Ureter (tissue), 1 donor: ENCODE data around the gene ANG. TPM values are rescaled to one million over a fixed set of nuclear protein-coding genes. Genes with fewer than 3 reads are reported as not detected.

Experiments
- DNase-seq: peaks from one replicate; pipeline ENCODE4 v3.0.0-alpha.2; 2020; ENCODE audit warnings: low spot score
- total RNA-seq: library from RNA; stranded (reverse); gene quantifications from one replicate; pipeline ENCODE4 v1.2.4, GENCODE V29; 2023
- donor health status: DM: yes; HTN: yes; CAD: no.

The ANG gene
- total RNA-seq, 1 donor from 2014 or later = 5.5 TPM

DNA sequence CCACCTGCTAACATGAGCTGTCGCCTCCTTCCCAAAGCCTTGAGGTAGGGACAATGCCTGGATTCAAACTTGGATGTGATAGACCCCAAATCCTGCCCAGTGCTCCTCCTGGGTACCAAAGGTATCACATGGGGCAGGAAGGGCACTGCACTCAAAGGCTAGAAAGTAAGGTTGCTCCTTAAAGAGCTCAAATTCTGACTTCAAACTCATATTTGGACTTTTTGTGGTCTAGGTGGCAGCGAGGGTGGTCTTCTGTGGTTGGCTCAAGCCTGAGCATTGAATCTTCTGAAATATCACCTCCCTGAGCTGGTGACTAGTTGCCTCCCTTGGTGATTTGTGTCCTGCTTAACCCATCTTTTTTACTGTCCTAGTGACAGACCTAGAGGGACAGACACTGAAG is 12.5 kb upstream of the ANG start:
- no peak for DNase-seq

DNA sequence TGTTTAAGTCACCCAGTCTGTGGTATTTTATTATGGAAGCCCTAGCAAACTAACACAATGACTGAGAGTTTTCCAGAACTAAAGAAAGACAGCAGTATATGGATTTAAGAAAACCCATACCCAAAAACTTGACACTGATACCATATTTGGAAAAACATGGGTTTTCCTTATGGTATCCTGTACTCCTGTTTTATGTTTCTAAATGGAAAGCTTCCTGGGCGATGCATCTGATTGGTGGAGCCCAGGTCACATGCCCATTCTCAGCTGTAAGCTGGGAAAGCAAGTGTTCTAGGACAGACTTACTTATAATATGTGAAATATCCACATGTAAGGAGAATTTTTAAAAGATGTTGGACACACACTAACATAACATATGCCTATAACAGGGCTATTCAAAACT is 8.7 kb upstream of the ANG start:
- DNase-seq = no peak

DNA sequence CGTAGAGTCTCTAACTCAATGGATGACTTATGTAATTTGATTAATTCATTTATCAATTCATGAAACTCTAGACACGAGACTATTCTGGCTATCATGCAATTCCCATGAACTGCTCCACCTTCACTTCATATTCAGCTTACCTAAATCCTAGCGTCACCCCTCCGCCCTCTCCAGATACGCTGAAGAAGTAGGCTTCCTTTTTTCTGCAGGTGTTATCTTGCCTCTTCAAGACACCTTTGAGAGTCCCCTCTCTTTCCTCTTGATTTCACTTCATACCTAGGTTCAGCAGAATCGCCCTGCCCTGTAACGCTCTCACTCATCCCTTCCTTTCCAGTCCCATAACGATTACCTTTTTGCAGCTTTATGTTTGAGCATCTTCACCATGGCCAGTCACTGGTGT is 8.2 kb upstream of the ANG start:
- DNase-seq = no peak

- DNase-seq = no peak
These were observed 7.7 kb upstream of the ANG start for GRCh38 chr14:20680843-20681347.

GRCh38 chr14:20681348-20682126 is 7.0 kb upstream of the ANG start:
- peak; percentile 94 for DNase-seq

DNA sequence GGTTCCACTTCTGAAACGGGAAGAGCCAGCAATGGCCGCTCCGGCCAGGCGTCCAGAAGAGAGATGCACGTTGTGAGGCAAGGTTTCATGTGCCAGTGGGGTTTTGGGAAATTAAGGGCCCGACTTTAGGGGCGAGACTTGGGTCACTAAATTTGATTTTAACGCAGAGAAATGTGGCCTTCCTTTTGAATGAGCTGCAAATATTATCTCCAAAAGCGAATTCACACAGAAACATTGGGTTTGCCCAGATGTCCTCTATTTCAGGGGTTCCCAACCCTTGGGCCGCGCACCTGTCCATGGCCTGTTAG is 6.5 kb upstream of the ANG start:
- no peak for DNase-seq

- DNase-seq = peak; percentile 93
These were observed 6.0 kb upstream of the ANG start for GRCh38 chr14:20682435-20683124.

GRCh38 chr14:20683125-20683890 is 5.3 kb upstream of the ANG start:
- DNase-seq = peak; percentile 87

DNA sequence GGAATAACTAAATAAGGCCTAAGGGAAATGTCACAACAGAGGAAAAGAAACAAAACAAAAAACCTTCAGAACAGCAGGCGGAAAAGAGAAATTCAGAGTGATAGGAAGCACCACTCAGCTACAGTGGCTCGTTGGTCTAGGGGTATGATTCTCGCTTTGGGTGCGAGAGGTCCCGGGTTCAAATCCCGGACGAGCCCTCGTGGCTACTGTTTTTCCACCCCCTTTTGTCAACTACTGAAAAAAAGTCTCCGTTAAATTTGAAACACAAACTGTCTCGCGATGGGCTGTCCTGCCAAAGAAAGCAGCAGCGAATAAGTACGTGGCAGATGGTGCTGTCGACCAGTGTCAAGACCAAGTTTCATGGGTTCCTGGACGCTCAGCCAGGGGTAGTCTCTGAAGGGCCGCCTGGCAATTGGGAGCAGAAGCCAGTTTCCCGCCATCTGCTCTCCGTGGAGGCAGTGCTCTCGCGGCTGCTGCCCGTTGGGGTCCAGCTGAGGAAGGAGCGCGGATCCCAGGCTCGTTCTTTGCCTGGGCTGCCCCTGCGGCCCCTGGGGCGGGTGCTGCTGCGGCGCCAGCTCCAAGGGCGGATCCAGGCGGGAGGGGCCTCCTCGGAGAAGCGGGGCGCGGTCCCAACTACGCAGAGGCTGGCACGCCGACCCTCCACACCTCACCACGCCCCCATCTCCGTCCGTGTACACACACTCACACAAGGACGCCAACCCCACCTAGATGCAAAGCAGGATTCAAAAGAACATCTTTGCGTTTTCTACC is 4.5 kb upstream of the ANG start, which contains the start of gene RNASE4:
Gene RNASE4 (plus strand): TSS at position 670 of the 771 bp plus-strand sequence. CDS start 14,812 bp downstream, outside the sequence.
- peak; percentile 83 for DNase-seq

- DNase-seq = peak; percentile 54
These were observed 3.7 kb upstream of the ANG start for GRCh38 chr14:20684662-20685456.

DNA sequence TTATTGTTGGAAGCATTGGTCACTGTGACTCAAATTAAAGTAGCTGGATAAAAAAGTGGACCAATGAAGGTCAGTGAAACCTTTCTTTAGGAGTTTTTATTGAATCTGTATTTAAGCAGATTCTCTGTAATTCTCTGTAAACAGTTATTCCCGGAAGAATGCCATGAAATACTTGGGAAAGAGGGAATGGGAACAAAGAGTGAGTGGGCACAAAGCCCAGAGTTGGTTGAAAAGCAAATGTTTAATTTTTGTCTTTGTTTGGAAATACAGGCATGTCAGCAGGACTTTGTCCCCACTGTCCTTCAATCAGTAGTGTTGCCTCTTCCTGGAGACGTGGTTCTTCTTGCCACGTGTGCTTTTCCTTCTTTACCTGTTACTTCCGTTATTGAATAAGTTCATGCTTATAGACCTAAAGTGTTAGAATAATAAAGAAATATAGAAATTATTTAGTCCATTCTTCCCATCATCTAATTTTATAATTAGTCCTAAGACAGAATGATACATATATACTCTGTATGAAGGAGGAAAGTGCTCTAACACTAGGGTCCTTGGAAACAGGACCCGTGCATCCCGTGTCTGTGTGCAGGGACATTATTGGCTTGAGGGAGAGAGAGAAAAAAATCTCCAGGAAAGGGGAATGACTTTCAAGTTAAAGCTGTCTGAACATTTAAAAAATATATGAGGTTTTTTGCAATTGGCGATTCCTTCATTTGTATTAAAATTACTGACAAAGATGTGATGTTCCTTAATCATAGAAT is 2.0 kb upstream of the ANG start:
- no peak for DNase-seq

- no peak for DNase-seq
These were observed 1.0 kb upstream of the ANG start for GRCh38 chr14:20687362-20688166.

- DNase-seq = peak; percentile 73
These were observed 2.5 kb downstream of the ANG start for GRCh38 chr14:20690848-20691640.

GRCh38 chr14:20692116-20692751 is 3.7 kb downstream of the ANG start:
- no peak for DNase-seq

DNA sequence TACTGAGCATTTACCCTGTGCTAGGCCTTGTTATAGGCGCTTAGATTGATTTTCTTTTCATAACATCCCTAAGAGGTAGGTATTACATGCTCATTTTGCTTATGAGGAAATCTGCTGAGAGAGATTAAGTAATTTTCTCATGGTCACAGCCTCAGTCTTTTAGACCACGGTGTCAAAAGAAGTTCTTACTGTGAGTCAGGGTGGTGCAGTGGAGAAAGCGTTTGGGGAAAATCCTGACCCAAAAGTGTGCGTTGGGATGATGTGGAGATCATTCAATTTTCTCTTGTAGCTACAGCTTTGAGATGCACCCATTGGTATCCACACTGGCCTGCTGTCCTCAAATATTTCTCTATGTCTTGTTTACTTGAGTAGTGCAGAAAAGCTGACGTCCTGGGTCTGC is 8.2 kb downstream of the ANG start:
- no peak for DNase-seq

DNA sequence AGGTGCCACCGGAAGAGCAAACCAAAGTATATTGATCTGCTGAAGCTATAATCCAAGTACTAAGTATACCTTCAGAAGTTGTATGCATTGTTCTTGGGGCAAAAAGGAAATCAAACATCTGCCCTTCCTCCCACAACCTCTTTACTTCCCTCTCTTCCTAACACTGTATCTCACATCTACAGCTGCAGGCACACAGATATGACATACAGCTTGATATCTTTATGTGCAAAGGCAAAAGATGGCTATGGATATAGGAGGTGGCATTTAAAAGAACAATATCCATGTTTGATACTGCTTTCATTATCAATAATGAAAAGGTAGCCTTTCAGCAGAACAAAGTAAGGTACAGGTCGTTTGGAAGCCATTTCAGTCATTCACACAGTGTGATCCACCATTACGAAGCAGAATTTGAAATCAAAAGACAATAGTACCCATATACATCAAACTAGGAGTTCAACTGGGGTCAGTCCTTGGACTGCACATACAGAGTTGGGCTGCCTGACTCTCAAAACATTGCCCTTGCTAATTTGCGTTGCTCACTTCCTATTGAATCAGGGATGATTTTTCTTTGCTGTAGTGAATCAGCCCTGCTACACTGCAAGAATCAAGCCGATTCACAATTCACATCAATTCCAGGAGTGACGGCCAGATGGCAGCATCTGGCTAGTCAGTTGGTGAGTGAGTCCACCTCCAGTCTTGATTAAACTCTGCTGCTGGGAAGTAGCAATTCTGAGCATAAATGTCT is 8.9 kb downstream of the ANG start:
- DNase-seq = peak; percentile 65

DNA sequence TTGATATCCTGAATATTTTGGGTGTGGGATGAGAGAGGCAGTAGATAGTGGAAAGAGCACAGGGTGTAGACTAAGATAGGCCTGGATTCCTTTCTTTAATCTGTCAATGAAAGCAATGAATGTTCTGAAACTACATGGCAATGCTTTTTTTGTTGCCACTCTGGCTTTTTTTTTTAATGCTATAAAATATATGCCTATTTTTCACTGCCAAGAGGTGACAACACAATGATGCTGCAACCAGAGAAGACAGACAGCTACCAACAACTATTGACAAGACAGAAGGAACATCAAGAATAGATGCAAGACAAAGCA is 9.4 kb downstream of the ANG start:
- DNase-seq = no peak
